ENCODE data around the gene FHAD1.
"Not testable (repeated sequence)": the region's sequence is repeated elsewhere in the genome, so short reads cannot be mapped to it uniquely, and the experiment has no call there.

FHAD1 gene

DNA sequence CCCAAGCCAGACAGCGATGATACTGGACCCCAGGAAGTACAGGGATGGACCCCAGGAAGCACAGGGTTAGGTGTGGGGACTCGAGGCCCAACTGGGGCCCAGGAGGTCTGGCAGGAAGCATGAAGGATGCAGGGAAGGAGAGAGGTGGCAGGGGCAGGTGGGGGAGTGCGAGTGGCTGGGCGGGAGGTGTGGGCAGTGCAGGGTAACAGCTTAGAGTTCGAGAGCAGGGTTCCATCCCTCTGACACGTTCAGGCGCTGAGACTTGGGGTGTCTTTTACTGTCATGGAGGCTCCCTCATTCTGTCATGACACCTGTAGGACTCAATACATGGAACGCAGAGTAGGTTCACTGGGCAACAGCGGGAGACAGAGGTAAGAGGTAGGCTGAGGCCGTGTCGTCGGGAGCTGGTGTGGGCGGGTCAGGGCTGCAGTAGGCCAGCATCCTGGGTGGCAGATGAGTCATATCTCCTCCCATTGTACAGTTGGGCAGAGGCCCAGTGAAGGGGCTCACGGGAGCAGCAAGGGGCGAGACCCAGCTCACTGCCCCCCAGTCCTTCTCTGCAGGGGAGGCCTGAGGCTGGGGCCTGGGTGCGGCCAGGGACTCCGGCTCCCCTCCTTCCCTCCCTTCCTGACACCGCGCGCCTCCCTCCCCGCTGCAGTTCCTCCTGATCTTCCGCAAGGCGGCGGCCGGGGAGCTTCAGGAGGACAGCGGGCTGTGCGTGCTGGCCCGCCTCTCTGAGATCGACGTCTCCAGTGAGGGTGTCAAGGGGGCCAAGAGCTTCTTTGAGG, 179.7 kb downstream of the FHAD1 start:
- no peaks in the 10 kb centered on the region for H3K27me3 ChIP-seq
- peaks cover 11 to 100% (median 67%) of the 10 kb centered on the region in 10 experiments; a peak in 19 of 20 replicates for H3K4me1 ChIP-seq
- TF ChIP-seq Cebpa-rat (IDR thresholded peaks at IDR 0.05): no peak
- peaks cover 84 to 99% (median 95%) of the 10 kb centered on the region in 11 experiments for H3K36me3 ChIP-seq
- no peaks in the 10 kb centered on the region for H3K9me3 ChIP-seq (replicated peaks in 1 of 11)
- peak overlapping the region in 7 of 11 experiments; percentile 13 to 62 (median 42); a peak in 10 of 22 replicates for H3K9ac ChIP-seq
- peak overlapping the region in 1 of 10 experiments; percentile 15; a peak in 1 of 20 replicates for H3K4me3 ChIP-seq
- H4K20me1 ChIP-seq: peaks cover 93 to 100% (median 97%) of the 10 kb centered on the region in 11 experiments
- peak overlapping the region in 8 of 11 experiments; percentile 2 to 49 (median 20); a peak in 10 of 22 replicates for H3K27ac ChIP-seq
- H3K4me2 ChIP-seq: peak overlapping the region in 6 of 11 experiments; percentile 29 to 99 (median 62); a peak in 11 of 22 replicates

DNA sequence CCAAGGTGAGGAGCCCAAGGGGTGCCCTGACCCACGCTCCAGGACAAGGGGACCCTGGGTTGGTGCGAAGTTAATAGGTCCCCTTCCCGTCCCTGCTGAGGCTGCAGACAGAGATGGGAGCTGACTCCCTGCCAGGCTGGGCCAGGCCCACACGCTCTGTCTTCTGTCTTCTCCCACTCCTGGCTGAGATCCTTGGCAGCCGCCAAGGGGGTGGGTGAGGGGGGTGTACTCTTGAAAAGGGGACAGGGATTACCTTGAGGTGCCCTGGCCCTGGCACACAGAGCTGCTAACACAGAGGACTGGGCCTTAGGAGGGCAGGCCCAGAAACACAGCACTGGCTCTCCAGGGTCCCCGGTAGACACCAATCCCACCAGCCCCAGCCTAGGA, 180.2 kb downstream of the FHAD1 start:
- Histone ChIP-seq H3K36me3 (peaks cover 84 to 99% (median 97%) of the 10 kb centered on the region in 11 experiments), H3K4me3 (peak overlapping the region in 1 of 10 experiments; percentile 15; a peak in 1 of 20 replicates), H4K20me1 (peaks cover 87 to 100% (median 93%) of the 10 kb centered on the region in 11 experiments), H3K27me3 (no peaks in the 10 kb centered on the region), H3K27ac (peak overlapping the region in 7 of 11 experiments; percentile 9 to 49 (median 19); a peak in 9 of 22 replicates), H3K9ac (peak overlapping the region in 9 of 11 experiments; percentile 8 to 61 (median 28); a peak in 11 of 22 replicates), H3K9me3 (replicated peaks in 1 of 11) (no peaks in the 10 kb centered on the region), H3K4me2 (peak overlapping the region in 7 of 11 experiments; percentile 7 to 99 (median 59); a peak in 11 of 22 replicates), H3K4me1 (peaks cover 9 to 100% (median 61%) of the 10 kb centered on the region in 10 experiments; a peak in 19 of 20 replicates)
- TF ChIP-seq Cebpa-rat (IDR thresholded peaks at IDR 0.05): no peak

DNA sequence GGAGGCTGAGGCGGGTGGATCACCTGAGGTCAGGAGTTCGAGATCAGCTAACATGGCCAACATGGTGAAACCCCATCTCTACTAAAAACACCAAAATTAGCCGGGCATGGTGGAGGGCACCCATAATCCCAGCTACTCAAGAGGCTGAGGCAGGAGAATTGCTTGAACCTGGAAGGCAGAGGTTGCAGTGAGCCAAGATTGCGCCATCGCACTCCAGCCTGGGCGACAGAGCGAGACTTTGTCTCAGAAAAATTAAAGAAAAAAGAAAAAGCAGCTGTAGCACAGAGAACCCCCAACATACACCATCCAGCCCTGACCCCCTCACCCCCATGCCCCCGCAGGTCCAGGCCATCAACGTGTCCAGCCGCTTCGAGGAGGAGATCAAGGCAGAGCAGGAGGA, 181.2 kb downstream of the FHAD1 start:
- not testable (repeated sequence) for H3K9me3 ChIP-seq (replicated peaks in 1 of 11); H3K27me3 ChIP-seq; H3K4me3 ChIP-seq
- Histone ChIP-seq H3K4me2 (peak overlapping the region in 7 of 11 experiments; percentile 5 to 99 (median 55); a peak in 12 of 22 replicates), H3K36me3 (peaks cover 78 to 96% (median 91%) of the 10 kb centered on the region in 11 experiments), H3K4me1 (peaks cover 0 to 100% (median 56%) of the 10 kb centered on the region in 10 experiments; a peak in 18 of 20 replicates), H4K20me1 (peaks cover 78 to 96% (median 84%) of the 10 kb centered on the region in 11 experiments), H3K9ac (peak overlapping the region in 7 of 11 experiments; percentile 8 to 46 (median 28); a peak in 7 of 22 replicates), H3K27ac (peak overlapping the region in 6 of 11 experiments; percentile 9 to 46 (median 33); a peak in 9 of 22 replicates)
- peak in 6 of 11 experiments; percentile 6 to 56 (median 26); a peak in 6 of 22 replicates for TF ChIP-seq Cebpa-rat (IDR thresholded peaks at IDR 0.05)

DNA sequence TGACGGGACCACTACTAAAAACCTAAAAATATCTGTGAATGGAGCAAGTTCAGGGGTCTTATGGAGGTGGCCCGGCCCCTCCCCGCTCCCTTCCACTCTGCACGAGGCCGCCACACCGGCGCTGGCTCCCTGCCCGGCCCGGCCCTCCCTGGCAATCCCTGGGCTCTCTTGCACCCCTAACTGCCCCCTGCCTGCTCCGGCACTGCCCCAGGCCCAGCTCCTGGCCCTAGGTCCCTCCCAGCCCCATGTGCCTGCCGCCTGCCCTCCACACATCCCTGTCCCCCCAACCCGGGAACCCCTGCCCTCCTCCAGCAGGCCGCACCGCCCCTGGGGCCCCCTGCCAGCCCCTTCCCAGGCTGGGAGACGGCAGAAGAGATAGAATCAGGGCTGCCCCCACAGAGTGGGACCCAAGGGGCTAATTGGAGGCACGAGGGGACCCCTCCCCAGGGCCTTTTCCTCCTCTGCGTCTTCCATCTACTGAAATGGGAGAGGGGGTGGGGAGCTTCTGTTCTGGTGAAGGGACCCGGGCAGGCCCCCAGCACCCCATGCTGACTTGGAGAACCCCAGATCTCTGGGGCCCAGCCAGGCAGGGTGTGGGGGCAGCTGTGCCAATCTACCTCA, 181.9 kb downstream of the FHAD1 start:
- TF ChIP-seq Cebpa-rat (IDR thresholded peaks at IDR 0.05): no peak
- peaks cover 71 to 89% (median 84%) of the 10 kb centered on the region in 11 experiments for H3K36me3 ChIP-seq
- peak overlapping the region in 4 of 11 experiments; percentile 28 to 46 (median 34); a peak in 5 of 22 replicates for H3K9ac ChIP-seq
- no peak overlapping the region for H3K4me3 ChIP-seq
- H3K4me1 ChIP-seq: peaks cover 0 to 100% (median 53%) of the 10 kb centered on the region in 10 experiments; a peak in 18 of 20 replicates
- H3K27ac ChIP-seq: peak overlapping the region in 9 of 11 experiments; percentile 6 to 46 (median 26); a peak in 12 of 22 replicates
- no peaks in the 10 kb centered on the region for H3K27me3 ChIP-seq
- no peaks in the 10 kb centered on the region for H3K9me3 ChIP-seq (replicated peaks in 1 of 11)
- peaks cover 71 to 89% (median 77%) of the 10 kb centered on the region in 11 experiments for H4K20me1 ChIP-seq
- H3K4me2 ChIP-seq: peak overlapping the region in 4 of 11 experiments; percentile 15 to 99 (median 50); a peak in 6 of 22 replicates

DNA sequence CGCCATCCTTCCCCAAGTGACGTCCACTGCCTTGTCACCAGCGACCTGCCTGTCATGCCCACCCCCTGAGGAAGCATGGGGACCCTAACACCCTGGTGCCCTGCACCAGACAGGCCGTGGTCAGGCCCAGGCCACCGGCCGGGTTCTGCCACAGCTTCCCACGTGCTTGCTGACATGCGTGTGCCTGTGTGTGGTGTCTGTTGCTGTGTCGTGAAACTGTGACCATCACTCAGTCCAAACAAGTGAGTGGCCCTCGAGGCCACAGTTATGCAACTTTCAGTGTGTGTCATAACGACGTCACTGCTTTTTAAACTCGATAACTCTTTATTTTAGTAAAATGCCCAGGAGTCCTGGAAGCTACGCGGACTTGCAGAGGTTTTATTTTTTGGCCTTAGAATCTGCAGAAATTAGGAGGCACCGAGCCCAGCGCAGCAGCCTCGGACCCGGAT, 182.7 kb downstream of the FHAD1 start:
- H3K4me3 ChIP-seq: no peak overlapping the region
- peak overlapping the region in 3 of 11 experiments; percentile 34 to 46 (median 35); a peak in 4 of 22 replicates for H3K9ac ChIP-seq
- H3K27ac ChIP-seq: peak overlapping the region in 8 of 11 experiments; percentile 6 to 46 (median 16); a peak in 8 of 22 replicates
- H3K36me3 ChIP-seq: peaks cover 63 to 81% (median 77%) of the 10 kb centered on the region in 11 experiments
- H3K9me3 ChIP-seq (replicated peaks in 1 of 11): no peaks in the 10 kb centered on the region
- peak overlapping the region in 4 of 11 experiments; percentile 15 to 99 (median 50); a peak in 6 of 22 replicates for H3K4me2 ChIP-seq
- no peak for TF ChIP-seq Cebpa-rat (IDR thresholded peaks at IDR 0.05)
- H3K27me3 ChIP-seq: no peaks in the 10 kb centered on the region
- peaks cover 3 to 100% (median 57%) of the 10 kb centered on the region in 10 experiments; a peak in 19 of 20 replicates for H3K4me1 ChIP-seq
- peaks cover 63 to 81% (median 69%) of the 10 kb centered on the region in 11 experiments for H4K20me1 ChIP-seq

DNA sequence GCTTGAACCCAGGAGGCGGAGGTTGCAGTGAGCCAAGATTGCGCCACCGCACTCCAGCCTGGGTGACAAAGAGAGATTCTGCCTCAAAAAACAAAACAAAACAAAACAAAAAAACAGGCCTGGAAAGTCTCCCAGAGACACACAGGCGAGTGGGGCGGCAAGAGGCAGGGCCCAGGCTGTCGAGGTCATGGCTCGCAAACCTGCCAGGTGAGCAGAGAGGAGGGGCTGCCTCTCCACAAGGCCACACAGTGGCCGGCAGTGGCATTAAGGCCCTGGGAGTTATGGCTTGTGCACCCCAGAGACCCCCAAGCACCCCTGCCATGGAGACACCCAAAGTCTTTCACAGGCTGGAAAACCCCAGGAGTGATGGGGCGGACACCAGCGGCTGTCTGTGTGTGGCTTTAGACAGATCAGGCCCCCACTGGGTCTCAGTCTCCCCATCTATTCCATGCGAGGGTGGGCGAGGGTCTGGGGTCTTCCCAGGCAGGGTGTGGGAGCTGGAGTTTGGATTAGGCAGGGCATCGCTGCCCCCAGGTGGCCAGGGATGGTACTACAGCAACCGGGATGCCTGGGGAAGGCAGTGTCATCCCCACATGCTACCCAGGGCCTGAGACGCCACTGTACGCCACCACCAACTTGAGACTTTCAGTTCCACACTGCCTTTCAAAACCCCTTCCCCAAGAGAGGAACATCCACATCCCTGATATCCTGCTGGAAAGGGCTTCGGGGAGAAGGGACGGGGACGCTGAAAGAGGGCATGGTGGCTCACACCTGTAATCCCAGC, 184.0 kb downstream of the FHAD1 start:
- peaks cover 50 to 69% (median 56%) of the 10 kb centered on the region in 11 experiments for H4K20me1 ChIP-seq
- no peak overlapping the region for H3K4me3 ChIP-seq
- no peak for TF ChIP-seq Cebpa-rat (IDR thresholded peaks at IDR 0.05)
- no peaks in the 10 kb centered on the region for H3K9me3 ChIP-seq (replicated peaks in 1 of 11)
- H3K27ac ChIP-seq: peak overlapping the region in 5 of 11 experiments; percentile 17 to 75 (median 23); a peak in 6 of 22 replicates
- no peak overlapping the region for H3K4me2 ChIP-seq
- peak overlapping the region in 2 of 11 experiments; percentile 5 to 42; a peak in 2 of 22 replicates for H3K9ac ChIP-seq
- H3K36me3 ChIP-seq: peaks cover 51 to 69% (median 64%) of the 10 kb centered on the region in 11 experiments
- no peaks in the 10 kb centered on the region for H3K27me3 ChIP-seq
- peaks cover 8 to 100% (median 61%) of the 10 kb centered on the region in 10 experiments; a peak in 19 of 20 replicates for H3K4me1 ChIP-seq

DNA sequence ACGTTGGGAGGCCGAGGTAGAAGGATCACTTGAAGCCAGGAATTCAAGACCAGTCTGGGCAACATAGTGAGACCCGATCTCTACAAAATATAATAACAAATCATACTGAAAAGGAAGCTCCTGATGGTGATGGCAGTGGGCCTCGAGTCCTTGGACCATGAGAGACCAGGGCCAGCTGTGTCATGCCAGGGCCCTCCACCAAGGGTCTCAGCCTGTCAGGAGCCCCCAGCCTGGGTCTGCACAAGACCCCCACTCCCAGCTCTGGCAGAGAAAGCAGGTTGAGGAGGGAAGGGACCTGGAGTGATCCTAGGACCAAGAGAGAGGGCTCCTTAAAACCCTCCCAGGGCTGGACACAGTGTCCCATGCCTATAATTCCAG, 184.5 kb downstream of the FHAD1 start:
- no peak for TF ChIP-seq Cebpa-rat (IDR thresholded peaks at IDR 0.05)

More for the DNA sequence above, 184.5 kb downstream of the FHAD1 start:
- H3K27me3 ChIP-seq: no peaks in the 10 kb centered on the region
- no peaks in the 10 kb centered on the region for H3K9me3 ChIP-seq (replicated peaks in 1 of 11)
- H4K20me1 ChIP-seq: peaks cover 45 to 63% (median 50%) of the 10 kb centered on the region in 11 experiments
- peaks cover 45 to 63% (median 58%) of the 10 kb centered on the region in 11 experiments for H3K36me3 ChIP-seq
- peaks cover 8 to 100% (median 58%) of the 10 kb centered on the region in 10 experiments; a peak in 19 of 20 replicates for H3K4me1 ChIP-seq
- peak overlapping the region in 2 of 11 experiments; percentile 4 to 42; a peak in 2 of 22 replicates for H3K9ac ChIP-seq
- H3K4me3 ChIP-seq: no peak overlapping the region
- peak overlapping the region in 6 of 11 experiments; percentile 17 to 75 (median 29); a peak in 7 of 22 replicates for H3K27ac ChIP-seq
- H3K4me2 ChIP-seq: no peak overlapping the region
